ENCODE results near the gene HBE1. TPM values are rescaled to one million over a fixed set of nuclear protein-coding genes. Genes with fewer than 3 reads are reported as not detected.
"Not testable (repeated sequence)": the region's sequence is repeated elsewhere in the genome, so short reads cannot be mapped to it uniquely, and the experiment has no call there.

The HBE1 gene
- total and polyA plus RNA-seq, 12 donors, result not detected

DNA sequence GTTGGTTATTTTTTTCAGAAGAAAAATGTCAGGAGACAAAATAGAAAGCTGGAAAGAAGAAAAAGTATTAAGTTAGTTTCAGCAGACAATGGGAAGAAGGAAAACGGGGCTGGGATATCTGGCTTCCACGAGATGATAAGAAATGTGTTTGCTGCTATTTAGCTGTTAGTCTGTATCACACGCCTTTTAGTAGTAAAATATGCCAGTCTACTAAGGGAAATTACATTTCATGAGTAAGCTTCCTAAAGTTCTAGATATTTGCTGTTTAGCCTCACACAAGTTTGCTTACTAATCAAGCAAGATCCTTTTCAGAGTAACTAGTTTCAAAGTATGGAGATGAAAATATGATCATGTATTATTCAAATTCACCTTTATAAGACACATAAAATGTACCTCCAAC is 30.5 kb upstream of the HBE1 start:
- Histone ChIP-seq H3K36me3 (no peaks in the 10 kb centered on the region), H3K27ac (no peak overlapping the region), H3K27me3 (no peaks in the 10 kb centered on the region), H3K4me3 (no peak overlapping the region), H3K4me1 (no peaks in the 10 kb centered on the region), H3K9me3 (no peaks in the 10 kb centered on the region)
- intact Hi-C loops (cut with DNase I), result no loop called here
- no peak for DNase-seq
- 32 to 46% methylated on average over 3 of the region's 3 CpGs for WGBS, 2 donors
- TF ChIP-seq, protein P1, sequence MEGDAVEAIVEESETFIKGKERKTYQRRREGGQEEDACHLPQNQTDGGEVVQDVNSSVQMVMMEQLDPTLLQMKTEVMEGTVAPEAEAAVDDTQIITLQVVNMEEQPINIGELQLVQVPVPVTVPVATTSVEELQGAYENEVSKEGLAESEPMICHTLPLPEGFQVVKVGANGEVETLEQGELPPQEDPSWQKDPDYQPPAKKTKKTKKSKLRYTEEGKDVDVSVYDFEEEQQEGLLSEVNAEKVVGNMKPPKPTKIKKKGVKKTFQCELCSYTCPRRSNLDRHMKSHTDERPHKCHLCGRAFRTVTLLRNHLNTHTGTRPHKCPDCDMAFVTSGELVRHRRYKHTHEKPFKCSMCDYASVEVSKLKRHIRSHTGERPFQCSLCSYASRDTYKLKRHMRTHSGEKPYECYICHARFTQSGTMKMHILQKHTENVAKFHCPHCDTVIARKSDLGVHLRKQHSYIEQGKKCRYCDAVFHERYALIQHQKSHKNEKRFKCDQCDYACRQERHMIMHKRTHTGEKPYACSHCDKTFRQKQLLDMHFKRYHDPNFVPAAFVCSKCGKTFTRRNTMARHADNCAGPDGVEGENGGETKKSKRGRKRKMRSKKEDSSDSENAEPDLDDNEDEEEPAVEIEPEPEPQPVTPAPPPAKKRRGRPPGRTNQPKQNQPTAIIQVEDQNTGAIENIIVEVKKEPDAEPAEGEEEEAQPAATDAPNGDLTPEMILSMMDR (IDR thresholded peaks at IDR 0.05), result no peak
- ATAC-seq, result no peak

DNA sequence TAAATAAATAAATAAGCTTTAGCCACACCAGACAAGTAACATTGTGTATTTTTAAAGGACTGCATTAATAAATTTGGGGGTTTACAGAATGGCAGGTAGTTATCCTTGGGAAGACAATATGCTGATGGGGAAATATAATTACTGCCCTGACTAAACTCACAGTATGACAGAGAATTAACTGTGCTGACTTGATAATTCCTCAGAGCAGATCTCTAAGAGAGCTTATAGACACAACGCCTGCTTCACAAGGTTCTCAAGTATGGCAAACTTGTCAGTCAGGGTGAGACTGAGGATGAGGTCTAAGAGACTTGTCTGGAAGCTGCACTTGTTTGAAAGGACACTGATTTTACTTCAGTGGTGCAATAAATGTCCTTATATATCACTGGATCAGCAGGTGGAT is 28.7 kb upstream of the HBE1 start:
- TF ChIP-seq, protein P1 (IDR thresholded peaks at IDR 0.05), result no peak
- no peaks in the 10 kb centered on the region for H3K9me3 ChIP-seq
- 69 to 82% methylated on average over 1 of the region's 1 CpG for WGBS, 2 donors
- H3K4me3 ChIP-seq, result no peak overlapping the region
- no peaks in the 10 kb centered on the region for H3K36me3 ChIP-seq
- no peak overlapping the region for H3K27ac ChIP-seq
- DNase-seq (no peak), ATAC-seq (no peak)
- intact Hi-C loops (cut with DNase I), result no loop called here
- no peaks in the 10 kb centered on the region for H3K27me3 ChIP-seq
- H3K4me1 ChIP-seq, result no peaks in the 10 kb centered on the region

DNA sequence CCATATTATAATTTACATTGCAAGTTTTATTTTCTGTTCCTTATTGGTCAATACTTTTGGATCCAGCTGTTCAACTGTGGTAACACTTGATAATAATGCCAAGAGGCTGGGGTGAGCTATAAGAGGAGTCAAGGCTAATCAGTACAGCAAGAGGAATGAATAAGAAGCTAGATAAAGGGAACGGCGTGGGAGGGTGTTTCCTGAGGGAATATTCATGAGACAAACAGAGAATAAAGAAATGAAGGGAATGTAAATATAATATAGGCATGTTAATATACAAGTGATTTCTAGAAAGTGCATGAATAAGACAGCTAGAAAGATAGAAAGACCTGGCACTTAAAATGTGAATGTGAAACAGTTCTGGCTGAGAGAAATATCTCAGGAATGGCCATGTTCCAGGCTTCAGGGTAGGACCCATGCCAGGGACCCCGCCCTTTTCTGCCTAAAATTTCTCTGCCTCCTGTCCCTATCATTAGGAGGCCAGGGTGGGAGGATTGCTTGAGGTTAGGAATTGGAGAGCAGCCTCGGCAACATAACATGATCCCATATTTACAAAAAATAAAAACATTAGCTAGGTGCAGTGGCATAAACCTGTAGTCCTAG is 28.1 kb upstream of the HBE1 start:
- TF ChIP-seq, protein P1 (IDR thresholded peaks at IDR 0.05), result no peak
- H3K27ac ChIP-seq, result no peak overlapping the region
- DNase-seq (no peak), ATAC-seq (no peak)
- 34 to 35% methylated on average over 4 of the region's 4 CpGs for whole genome bisulfite sequencing, 2 donors
- no peaks in the 10 kb centered on the region for H3K4me1 ChIP-seq
- intact Hi-C loops (cut with DNase I), result no loop called here
- H3K4me3 ChIP-seq, result no peak overlapping the region
- H3K9me3 ChIP-seq, result no peaks in the 10 kb centered on the region
- no peaks in the 10 kb centered on the region for H3K36me3 ChIP-seq
- no peaks in the 10 kb centered on the region for H3K27me3 ChIP-seq

- H3K4me3 ChIP-seq; H3K36me3 ChIP-seq; H3K27me3 ChIP-seq; intact Hi-C loops (cut with DNase I); H3K9me3 ChIP-seq; DNase-seq; ATAC-seq; H3K27ac ChIP-seq; H3K4me1 ChIP-seq: not testable (repeated sequence)
- WGBS, 2 donors, result 94 to 95% methylated on average over 41 of the region's 41 CpGs
These were observed 24.7 kb upstream of the HBE1 start for GRCh38 chr11:5294342-5294995.

DNA sequence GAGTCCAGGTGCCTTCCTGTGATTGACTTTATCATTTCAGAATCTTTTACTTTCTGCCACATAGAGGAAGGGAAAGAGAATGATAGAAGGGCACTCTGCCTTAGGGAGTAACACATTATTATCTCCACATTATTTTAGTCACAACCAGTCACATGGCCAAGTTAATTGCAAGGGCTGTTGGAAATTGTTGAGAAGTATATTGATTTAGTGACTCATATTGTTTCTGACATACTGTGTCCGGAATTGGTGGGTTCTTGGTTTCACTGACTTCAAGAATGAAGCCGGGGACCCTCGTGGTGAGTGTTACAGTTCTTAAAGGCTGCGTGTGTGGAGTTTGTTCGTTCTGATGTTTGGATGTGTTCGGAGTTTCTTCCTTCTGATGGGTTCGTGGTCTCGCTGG is 23.3 kb upstream of the HBE1 start:
- no peaks in the 10 kb centered on the region for H3K9me3 ChIP-seq
- no peaks in the 10 kb centered on the region for H3K4me1 ChIP-seq
- H3K36me3 ChIP-seq, result no peaks in the 10 kb centered on the region
- H3K4me3 ChIP-seq, result no peak overlapping the region
- DNase-seq (no peak), ATAC-seq (no peak)
- H3K27me3 ChIP-seq, result no peaks in the 10 kb centered on the region
- H3K27ac ChIP-seq, result no peak overlapping the region
- WGBS, 2 donors, result 89 to 90% methylated on average over 8 of the region's 8 CpGs
- TF ChIP-seq, protein P1 (IDR thresholded peaks at IDR 0.05), result no peak
- intact Hi-C loops (cut with DNase I), result no loop called here
